ENCODE measurements around the gene ANK3.

Gene ANK3

GRCh38 chr10:60376221-60377041 is 13.2 kb downstream of the ANK3 start:
- no peak for DNase-seq

- DNase-seq = no peak
Observed at GRCh38 chr10:60375293-60376004, 14.2 kb downstream of the ANK3 start.

DNA sequence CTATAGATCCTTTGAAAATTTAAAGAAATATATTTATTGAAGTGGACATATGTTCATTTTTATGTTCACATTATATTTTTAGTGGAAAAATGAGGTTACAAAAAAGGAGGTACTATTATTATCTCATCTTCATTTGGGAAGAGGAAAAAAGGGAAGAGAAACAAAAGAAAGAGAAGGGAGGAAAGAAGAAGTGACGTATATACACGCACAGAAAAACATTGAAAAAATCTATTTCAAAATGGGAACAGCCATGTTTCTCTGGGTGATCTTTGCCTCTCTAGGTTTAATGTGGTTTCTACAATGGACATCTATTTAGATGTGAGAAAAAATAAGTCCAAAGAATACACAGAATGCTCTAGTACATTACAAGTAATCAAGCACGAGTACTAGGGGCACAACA is 14.8 kb downstream of the ANK3 start:
- no peak for DNase-seq

GRCh38 chr10:60372436-60372835 is 17.2 kb downstream of the ANK3 start:
- DNase-seq = no peak

GRCh38 chr10:60369547-60369930 is 20.1 kb downstream of the ANK3 start:
- no peak for DNase-seq

DNA sequence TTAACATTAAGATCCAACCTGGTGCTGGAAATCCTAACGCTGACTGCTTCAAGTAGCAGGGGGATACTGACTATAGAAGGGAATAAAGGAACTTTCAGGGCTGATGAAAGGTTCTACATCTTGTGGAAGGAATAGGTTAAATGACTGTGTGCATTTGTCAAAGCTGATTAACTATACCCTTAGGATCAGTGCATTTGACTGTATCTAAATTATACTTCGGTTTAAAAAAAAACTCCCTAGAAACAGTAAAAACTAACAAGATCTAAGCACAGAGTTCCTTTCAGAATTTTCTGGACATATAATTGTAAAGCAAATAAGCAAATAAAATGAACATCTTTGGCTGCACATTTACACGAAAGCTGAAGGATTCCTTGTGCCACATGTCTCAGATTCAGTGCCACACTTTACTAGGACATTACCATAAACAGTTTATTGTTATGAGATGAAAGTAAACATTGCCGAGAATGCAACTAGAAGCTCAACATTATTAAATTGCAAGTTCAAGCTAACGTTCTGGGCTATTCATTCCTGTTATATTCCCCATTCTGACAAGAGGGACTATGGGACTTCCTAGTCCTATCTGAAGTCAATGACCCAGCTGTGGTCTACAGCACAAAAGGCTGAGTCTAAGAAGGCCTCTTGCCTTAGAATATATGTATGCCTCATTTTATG is 20.7 kb downstream of the ANK3 start:
- DNase-seq = no peak

- DNase-seq = no peak
Observed at GRCh38 chr10:60367901-60368300, 21.8 kb downstream of the ANK3 start.

- DNase-seq = no peak
Observed at GRCh38 chr10:60367431-60367830, 22.2 kb downstream of the ANK3 start.

DNA sequence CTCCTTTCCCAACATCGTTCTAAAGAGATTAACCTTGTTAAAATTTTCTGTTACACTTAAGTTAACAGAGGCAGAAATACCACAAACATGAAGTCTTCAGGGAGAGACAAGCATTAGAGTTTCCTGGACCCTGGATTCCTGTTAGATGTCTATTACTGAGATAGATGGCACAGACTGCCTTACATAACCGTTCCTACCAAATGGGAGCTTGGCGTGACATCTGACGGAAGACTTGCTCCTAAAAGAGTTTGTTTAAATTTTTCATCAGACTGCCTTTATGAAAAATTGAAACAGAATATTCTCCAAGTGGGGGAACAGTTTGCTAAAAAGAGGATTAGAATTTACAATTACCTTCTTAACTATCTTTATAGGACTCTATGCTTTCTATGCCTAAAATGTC is 22.7 kb downstream of the ANK3 start:
- DNase-seq = no peak

GRCh38 chr10:60363187-60363586 is 26.5 kb downstream of the ANK3 start:
- DNase-seq = no peak

DNA sequence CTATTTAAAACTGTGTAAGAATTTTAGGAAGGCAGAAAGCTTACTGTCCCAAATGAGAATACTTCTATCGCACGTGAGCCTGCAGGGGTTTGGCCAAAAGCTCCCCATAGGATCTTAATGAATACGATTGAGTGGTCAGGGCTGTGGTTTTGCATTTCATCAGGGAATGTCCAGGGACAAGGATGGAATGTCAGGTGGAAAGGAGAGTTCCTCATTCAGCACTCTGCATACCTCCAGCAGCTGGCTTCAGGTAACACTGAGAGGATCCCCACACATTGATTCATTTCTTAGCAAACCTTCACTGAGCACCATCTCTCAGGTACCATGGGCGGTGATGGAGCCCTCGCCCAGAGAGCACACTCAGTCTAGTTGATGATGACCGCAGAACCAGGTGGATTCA is 27.2 kb downstream of the ANK3 start:
- DNase-seq = no peak

DNA sequence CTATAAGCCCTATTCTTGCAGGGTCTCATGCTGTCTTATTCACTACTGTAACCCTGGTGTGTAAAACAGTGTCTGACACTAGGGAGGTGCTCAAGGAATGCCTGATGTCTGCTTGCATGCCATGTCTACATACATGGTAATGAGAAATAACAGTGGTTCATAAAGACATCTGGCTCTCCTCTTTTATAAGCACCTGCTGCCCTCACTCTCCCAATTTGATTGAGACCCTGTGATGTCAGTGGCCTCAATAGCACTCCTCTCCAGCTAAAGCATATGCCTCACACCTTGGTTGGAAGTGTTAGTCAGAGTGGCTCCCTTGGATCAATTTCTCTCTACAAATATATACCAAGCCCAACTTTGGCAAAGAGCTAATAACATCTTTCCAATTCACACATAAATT is 30.6 kb downstream of the ANK3 start:
- DNase-seq = no peak

DNA sequence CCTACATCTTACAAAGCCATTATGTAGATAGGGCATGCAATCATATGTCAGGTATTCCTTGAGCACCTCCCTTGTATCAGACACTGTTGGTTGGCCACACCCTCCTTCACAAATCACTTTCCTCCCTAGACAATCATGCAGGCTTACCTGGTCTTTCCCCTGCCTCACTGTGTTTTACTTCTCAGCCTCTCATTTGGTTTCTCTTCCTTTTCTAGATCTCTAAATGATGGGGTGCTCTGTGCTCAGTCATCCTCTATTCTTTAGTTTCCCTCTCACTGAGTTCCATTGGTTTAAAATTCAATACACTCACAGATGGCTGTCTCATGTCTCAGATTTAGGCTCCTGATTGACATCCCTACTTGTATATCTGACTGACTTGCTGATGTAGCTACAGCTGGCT is 31.4 kb downstream of the ANK3 start:
- DNase-seq = no peak

DNA sequence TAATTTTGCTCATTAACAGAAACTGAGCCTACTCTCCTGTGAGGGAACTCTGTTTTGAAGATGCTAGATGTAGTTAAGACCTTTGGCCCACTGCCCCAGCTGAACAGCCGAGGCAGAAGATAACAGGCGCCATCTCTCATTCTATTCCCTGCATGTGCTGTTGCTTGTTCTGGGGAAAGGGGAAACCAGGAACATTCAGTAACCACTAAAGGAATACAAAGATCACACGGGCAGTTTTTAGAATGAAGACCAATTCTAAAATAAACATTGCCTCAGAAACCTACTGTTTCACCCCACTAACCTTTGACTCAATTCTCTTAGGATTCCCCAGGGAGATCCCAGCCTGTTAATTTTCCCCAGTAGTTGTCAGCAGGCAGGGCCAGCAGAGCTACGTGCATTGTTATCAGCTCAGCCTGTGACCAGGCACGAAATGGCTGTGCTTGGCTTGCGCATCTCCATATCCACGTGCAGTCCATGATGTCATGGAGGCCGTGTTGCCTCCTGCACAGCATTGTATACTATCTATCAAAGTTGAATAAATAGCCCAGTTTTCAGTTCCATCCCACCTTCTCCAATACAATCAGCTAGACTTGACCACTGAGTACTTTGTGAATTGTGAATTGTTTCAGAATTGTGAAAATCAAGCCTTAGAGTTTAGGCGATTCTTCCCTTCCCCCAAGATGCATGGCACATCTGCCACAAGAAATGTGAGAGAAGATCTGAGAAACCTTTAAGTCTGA is 36.0 kb downstream of the ANK3 start:
- peak; percentile 23 for DNase-seq

DNA sequence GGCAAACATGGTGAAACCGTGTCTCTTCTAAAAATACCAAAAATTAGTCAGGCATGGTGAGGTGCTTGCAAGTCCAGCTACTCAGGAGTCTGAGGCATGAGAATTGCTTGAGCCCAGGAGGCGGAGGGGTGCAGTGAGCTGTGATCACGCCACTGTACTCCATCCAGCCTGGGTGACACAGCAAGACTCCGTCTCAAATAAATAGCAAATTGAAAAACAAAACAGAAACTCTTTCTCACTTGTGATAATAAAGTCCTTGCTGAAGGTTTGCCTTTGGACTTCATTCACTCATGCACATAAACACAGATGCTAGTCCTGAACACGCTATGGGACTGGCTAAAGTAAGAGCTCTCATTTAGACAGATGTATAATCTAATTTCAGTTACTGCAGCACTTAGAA is 37.6 kb downstream of the ANK3 start:
- no peak for DNase-seq

GRCh38 chr10:60351191-60351853 is 38.4 kb downstream of the ANK3 start:
- no peak for DNase-seq

- no peak for DNase-seq
Observed at GRCh38 chr10:60350400-60350799, 39.3 kb downstream of the ANK3 start.

DNA sequence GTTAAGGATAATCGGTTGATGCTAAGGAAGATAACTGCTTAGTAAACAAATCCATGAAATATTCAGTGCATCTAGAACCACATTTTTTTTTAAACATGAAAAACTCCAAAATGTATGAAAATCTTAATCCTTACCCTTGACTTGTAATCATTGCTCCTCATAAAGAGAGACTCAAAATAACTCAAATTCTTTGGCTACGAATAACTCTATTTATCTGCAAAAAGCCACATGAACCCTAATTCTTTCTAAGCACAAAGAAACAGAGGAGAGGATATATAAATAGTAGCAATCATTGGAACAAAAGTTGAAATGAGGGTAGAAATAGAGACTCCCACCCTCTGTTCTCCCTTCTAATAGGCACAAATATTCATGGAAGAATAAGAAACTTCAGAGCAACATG is 40.2 kb downstream of the ANK3 start:
- no peak for DNase-seq

- DNase-seq = no peak
Observed at GRCh38 chr10:60348982-60349381, 40.7 kb downstream of the ANK3 start.

- DNase-seq = no peak
Observed at GRCh38 chr10:60347270-60347669, 42.4 kb downstream of the ANK3 start.

DNA sequence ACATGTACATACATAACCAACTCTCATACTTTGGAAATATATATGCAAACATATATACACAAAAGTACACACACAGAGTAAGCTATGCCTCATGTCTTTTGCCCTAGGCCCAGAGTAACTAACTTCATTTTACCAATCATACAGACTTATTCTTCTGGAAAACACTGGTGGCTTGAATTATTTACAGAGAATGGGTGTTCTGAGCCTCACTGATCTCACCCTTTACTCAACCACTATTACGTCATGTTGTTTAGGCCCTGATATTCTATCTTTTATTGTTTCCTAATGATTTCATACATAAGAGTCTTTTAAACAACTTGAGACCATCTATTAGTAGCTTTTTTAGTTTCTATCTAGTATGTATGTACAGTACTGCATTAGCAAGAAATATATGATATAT is 43.0 kb downstream of the ANK3 start:
- DNase-seq = no peak

- DNase-seq = no peak
Observed at GRCh38 chr10:60343254-60343653, 46.4 kb downstream of the ANK3 start.

GRCh38 chr10:60341969-60342368 is 47.7 kb downstream of the ANK3 start:
- no peak for DNase-seq
